Muscle of leg (tissue), 16 donors: ENCODE measurements around the gene RPS4Y1. TPM values are rescaled to one million over a fixed set of nuclear protein-coding genes. Genes with fewer than 3 reads are reported as not detected.
"Not testable (repeated sequence)": the region's sequence is repeated elsewhere in the genome, so short reads cannot be mapped to it uniquely, and the experiment has no call there.

Experiments
- DNase-seq: peaks from one replicate; pipeline ENCODE4 v3.0.0; 2013
- H3K27ac ChIP-seq: one replicate; pipeline ENCODE4 v1.5.1; 2013; ENCODE audit warnings: mild to moderate bottlenecking, low read length, control low read depth
- H3K27me3 ChIP-seq: one replicate; pipeline ENCODE4 v1.6.1; 2013; ENCODE audit warnings: low read length; ENCODE audit not compliant: control insufficient read depth, insufficient read depth
- H3K36me3 ChIP-seq: one replicate; pipeline ENCODE4 v1.6.1; 2013; ENCODE audit warnings: low read length; ENCODE audit not compliant: control insufficient read depth, insufficient read depth
- H3K4me1 ChIP-seq: one replicate; pipeline ENCODE4 v1.6.1; 2013; ENCODE audit warnings: low read length; ENCODE audit not compliant: control insufficient read depth, insufficient read depth
- H3K4me3 ChIP-seq: one replicate; pipeline ENCODE4 v1.5.1; 2013; ENCODE audit warnings: low read length, control low read depth
- H3K9me3 ChIP-seq: replicated peaks from 2 replicates; pipeline ENCODE4 v1.6.1; 2013; ENCODE audit warnings: low read depth, low read length; ENCODE audit not compliant: control insufficient read depth
- WGBS: methylation state at CpG from one replicate; pipeline ENCODE4 v1.1.5; 2013; ENCODE audit warnings: missing lambda C conversion rate; ENCODE audit not compliant: insufficient coverage; 5-methylcytosine and 5-hydroxymethylcytosine counted together
- long read RNA-seq, 11 donors: transcript quantifications; one replicate each; lab custom pipeline, GENCODE V29; 2026
- polyA plus RNA-seq, 8 donors: library from polyadenylated mRNA; unstranded; fragments of 120-200 nt; gene quantifications; one replicate each; pipeline versions ENCODE4 v1.2.1 to v1.2.3, GENCODE V29; 2013; ENCODE audit warnings: inconsistent platforms in 1 of 8, low replicate concordance in 1 of 8; ENCODE audit not compliant: insufficient read length in 8 of 8, insufficient read depth in 1 of 8
- total RNA-seq: library from RNA; stranded (reverse); fragments of 120-200 nt; gene quantifications from one replicate; pipeline ENCODE4 v1.2.4, GENCODE V29; 2013

RPS4Y1 gene
- total RNA-seq (not detected), polyA plus RNA-seq (100 to 1,000 TPM; 577 to 742 (median 651) TPM)
- long read RNA-seq, donor 1, transcript RPS4Y1-203 (3 exons, 998 nt), result minor isoform, 12 of 204 reads
- long read RNA-seq, donor 1, transcript RPS4Y1-201 (7 exons, 1,305 nt), result major isoform, 140 of 204 reads
- long read RNA-seq, donor 1, partial matches to known transcripts, result 51 of 204 reads
- long read RNA-seq, donor 1, other reads (novel, unspliced or antisense), result 0 of 204 reads
- long read RNA-seq, donor 2, result 0 reads
- long read RNA-seq, donor 3, transcript RPS4Y1-201 (7 exons, 1,305 nt), result major isoform, 357 of 503 reads
- long read RNA-seq, donor 3, transcript RPS4Y1-203 (3 exons, 998 nt), result minor isoform, 18 of 503 reads
- long read RNA-seq, donor 3, partial matches to known transcripts, result 128 of 503 reads
- long read RNA-seq, donor 3, other reads (novel, unspliced or antisense), result 0 of 503 reads
- long read RNA-seq, donor 4, transcript RPS4Y1-201 (7 exons, 1,305 nt), result major isoform, 187 of 271 reads
- long read RNA-seq, donor 4, transcript RPS4Y1-203 (3 exons, 998 nt), result minor isoform, 17 of 271 reads
- long read RNA-seq, donor 4, partial matches to known transcripts, result 67 of 271 reads
- long read RNA-seq, donor 4, other reads (novel, unspliced or antisense), result 0 of 271 reads
- long read RNA-seq, donor 5, transcript RPS4Y1-201 (7 exons, 1,305 nt), result major isoform, 680 of 1,042 reads
- long read RNA-seq, donor 5, transcript RPS4Y1-203 (3 exons, 998 nt), result minor isoform, 36 of 1,042 reads
- long read RNA-seq, donor 5, partial matches to known transcripts, result 304 of 1,042 reads
- long read RNA-seq, donor 5, other reads (novel, unspliced or antisense), result 20 of 1,042 reads
- long read RNA-seq, donor 6, transcript RPS4Y1-203 (3 exons, 998 nt), result minor isoform, 26 of 936 reads
- long read RNA-seq, donor 6, transcript RPS4Y1-201 (7 exons, 1,305 nt), result major isoform, 557 of 936 reads
- long read RNA-seq, donor 6, partial matches to known transcripts, result 351 of 936 reads
- long read RNA-seq, donor 6, other reads (novel, unspliced or antisense), result 0 of 936 reads
- long read RNA-seq, donor 7, transcript RPS4Y1-203 (3 exons, 998 nt), result minor isoform, 20 of 624 reads
- long read RNA-seq, donor 7, transcript RPS4Y1-201 (7 exons, 1,305 nt), result major isoform, 405 of 624 reads
- long read RNA-seq, donor 7, partial matches to known transcripts, result 189 of 624 reads
- long read RNA-seq, donor 7, other reads (novel, unspliced or antisense), result 10 of 624 reads
- long read RNA-seq, donor 8, transcript RPS4Y1-201 (7 exons, 1,305 nt), result major isoform, 306 of 468 reads
- long read RNA-seq, donor 8, transcript RPS4Y1-203 (3 exons, 998 nt), result minor isoform, 20 of 468 reads
- long read RNA-seq, donor 8, partial matches to known transcripts, result 141 of 468 reads
- long read RNA-seq, donor 8, other reads (novel, unspliced or antisense), result 0 of 468 reads
- long read RNA-seq, donor 9, transcript RPS4Y1-203 (3 exons, 998 nt), result minor isoform, 20 of 344 reads
- long read RNA-seq, donor 9, transcript RPS4Y1-201 (7 exons, 1,305 nt), result major isoform, 215 of 344 reads
- long read RNA-seq, donor 9, partial matches to known transcripts, result 102 of 344 reads
- long read RNA-seq, donor 9, other reads (novel, unspliced or antisense), result 6 of 344 reads
- long read RNA-seq, donor 10, transcript RPS4Y1-203 (3 exons, 998 nt), result minor isoform, 23 of 705 reads
- long read RNA-seq, donor 10, transcript RPS4Y1-201 (7 exons, 1,305 nt), result major isoform, 450 of 705 reads
- long read RNA-seq, donor 10, partial matches to known transcripts, result 227 of 705 reads
- long read RNA-seq, donor 10, other reads (novel, unspliced or antisense), result 5 of 705 reads
- long read RNA-seq, donor 11, partial matches to known transcripts, result 0 of 1 reads
- long read RNA-seq, donor 11, other reads (novel, unspliced or antisense), result 0 of 1 reads

DNA sequence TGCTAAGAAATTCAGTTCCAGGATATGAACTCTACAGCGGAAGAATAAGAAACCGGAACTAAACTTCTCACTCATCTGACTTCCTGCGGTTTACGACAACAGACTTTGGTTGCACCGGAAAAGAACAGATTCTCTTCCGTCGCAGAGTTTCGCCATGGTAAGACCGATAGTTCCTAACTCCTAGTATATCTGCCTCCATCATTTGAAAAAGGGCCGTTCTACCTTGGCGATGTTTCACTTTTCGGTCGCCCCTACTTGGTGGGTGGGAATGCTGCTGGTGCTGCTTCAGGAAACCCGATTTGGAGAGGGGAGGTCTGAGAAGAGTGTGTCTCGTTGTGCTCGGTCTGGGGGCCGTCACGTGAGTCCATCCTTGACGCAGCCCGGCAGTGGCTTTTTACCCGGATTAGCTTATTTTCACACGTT lies at the start of gene RPS4Y1:
Gene RPS4Y1 (plus strand): TSS at position 132 of the 423 bp plus-strand sequence. CDS start 23 bp downstream, at position 155.
- Histone ChIP-seq H3K36me3 (no peaks in the 10 kb centered on the region), H3K4me3 (no peak within 1 kb of the TSS), H3K4me1 (no peaks in the 10 kb centered on the region), H3K9me3 (no peaks in the 10 kb centered on the region), H3K27ac (no peak within 1 kb of the TSS), H3K27me3 (no peaks in the 10 kb centered on the region)
- DNase-seq, result no peak
- no CpG with 5 or more reads among the region's 22 CpGs for WGBS

DNA sequence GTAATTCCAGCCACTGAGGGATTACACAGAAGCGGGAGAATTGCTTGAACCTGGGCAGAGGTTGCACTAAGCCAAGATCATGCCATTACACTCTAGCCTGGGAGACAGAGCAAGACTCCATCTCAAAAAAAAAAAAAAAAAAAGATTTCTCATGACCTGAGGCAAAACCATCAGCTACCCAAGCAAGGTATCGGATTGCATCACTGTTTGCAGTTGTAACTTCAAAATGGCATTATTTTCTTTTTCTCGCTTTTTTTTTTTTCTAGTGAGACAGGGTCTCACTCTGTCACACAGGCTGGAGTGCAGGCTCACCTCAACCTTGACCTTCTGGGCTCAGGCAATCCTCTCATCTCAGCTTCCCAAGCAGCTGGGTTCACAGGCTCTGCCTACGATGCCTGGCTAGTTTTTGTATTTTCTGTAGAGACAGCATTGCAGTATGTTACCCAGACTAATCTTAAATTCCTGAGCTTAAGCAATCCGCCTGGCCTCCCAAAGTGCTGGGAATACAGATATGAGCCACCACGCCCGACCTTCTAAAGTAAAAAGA lies 44.4 kb upstream of the RPS4Y1 start:
- H3K9me3 ChIP-seq, result no peaks in the 10 kb centered on the region
- no CpG with 5 or more reads among the region's 7 CpGs for WGBS
- no peak for DNase-seq
- H3K4me1 ChIP-seq, result no peaks in the 10 kb centered on the region
- H3K27ac ChIP-seq, result no peak overlapping the region
- no peak overlapping the region for H3K4me3 ChIP-seq
- no peaks in the 10 kb centered on the region for H3K36me3 ChIP-seq
- H3K27me3 ChIP-seq, result no peaks in the 10 kb centered on the region

DNA sequence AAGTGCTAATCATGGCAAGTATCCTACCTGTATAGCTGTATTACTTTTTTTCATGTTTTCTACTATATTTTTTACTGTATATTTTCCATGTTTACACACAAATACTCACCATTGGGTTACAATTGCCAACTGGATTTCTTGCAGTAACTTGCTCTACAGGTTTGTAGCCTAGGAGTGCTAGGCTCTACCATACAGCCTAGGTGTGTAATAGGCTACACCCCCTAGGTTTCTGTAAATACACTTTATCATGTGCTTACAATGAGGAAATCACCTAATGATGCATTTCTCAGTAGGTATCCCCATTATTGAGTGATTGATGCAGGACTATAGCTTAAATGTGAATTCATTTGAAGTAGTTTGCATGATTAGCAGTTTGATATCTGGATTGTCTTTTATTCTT lies 43.4 kb upstream of the RPS4Y1 start:
- Histone ChIP-seq H3K9me3 (no peaks in the 10 kb centered on the region), H3K27me3 (no peaks in the 10 kb centered on the region), H3K4me3 (no peak overlapping the region), H3K27ac (no peak overlapping the region), H3K4me1 (no peaks in the 10 kb centered on the region), H3K36me3 (no peaks in the 10 kb centered on the region)
- no peak for DNase-seq

DNA sequence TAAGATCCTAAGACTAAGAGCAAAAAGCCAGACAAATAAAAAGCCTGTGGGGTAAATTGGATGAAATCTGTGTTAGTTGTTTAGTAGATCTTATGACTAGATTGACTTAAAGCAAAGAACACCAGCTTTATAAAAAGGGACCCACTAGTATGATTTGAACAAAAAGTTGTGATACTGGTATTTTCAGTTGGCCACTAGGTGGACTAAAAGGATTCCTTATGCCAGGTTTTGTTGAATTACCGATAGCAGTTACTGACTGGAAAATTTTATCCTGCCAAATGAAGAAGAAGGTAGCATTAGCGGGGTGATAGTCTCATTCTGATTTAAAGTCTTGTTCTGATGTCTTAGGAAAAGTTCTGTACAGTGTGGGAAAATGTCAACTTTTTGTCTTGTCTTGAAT lies 41.2 kb upstream of the RPS4Y1 start:
- DNase-seq, result no peak
- no peaks in the 10 kb centered on the region for H3K27me3 ChIP-seq
- no peaks in the 10 kb centered on the region for H3K9me3 ChIP-seq
- H3K36me3 ChIP-seq, result no peaks in the 10 kb centered on the region
- no peaks in the 10 kb centered on the region for H3K4me1 ChIP-seq
- no CpG with 5 or more reads among the region's 2 CpGs for WGBS
- H3K27ac ChIP-seq, result no peak overlapping the region
- H3K4me3 ChIP-seq, result no peak overlapping the region

GRCh38 chrY:2817146-2817896 lies 24.1 kb upstream of the RPS4Y1 start:
- not testable (repeated sequence) for H3K36me3 ChIP-seq, H3K27me3 ChIP-seq, DNase-seq, H3K27ac ChIP-seq, H3K4me1 ChIP-seq, H3K9me3 ChIP-seq, H3K4me3 ChIP-seq
- no CpG with 5 or more reads among the region's 10 CpGs for WGBS

DNA sequence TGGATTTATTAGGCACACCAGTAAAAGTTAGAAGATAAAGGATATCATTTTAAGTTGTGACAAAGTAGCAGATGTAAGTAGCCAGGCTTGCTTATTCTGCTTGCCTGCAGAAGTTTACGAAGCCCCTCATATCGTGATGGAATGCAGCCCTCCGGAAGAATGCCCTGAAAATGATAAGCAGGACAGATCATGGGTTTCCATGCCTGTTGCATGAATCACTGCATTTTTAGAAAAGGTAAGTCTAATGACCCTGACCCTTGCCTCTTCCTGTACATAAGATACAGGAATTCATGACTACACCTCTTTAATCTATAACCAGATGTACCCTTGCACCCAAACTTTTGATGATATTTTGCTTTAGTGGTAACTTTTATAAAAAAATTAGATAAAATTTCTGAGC lies 16.9 kb upstream of the RPS4Y1 start:
- DNase-seq, result no peak
- no peak overlapping the region for H3K27ac ChIP-seq
- H3K9me3 ChIP-seq, result no peaks in the 10 kb centered on the region
- no peak overlapping the region for H3K4me3 ChIP-seq
- H3K4me1 ChIP-seq, result no peaks in the 10 kb centered on the region
- WGBS, result no CpG with 5 or more reads among the region's 3 CpGs
- H3K27me3 ChIP-seq, result no peaks in the 10 kb centered on the region
- no peaks in the 10 kb centered on the region for H3K36me3 ChIP-seq

GRCh38 chrY:2828497-2828896 lies 12.9 kb upstream of the RPS4Y1 start:
- Histone ChIP-seq H3K9me3 (no peaks in the 10 kb centered on the region), H3K4me1 (no peaks in the 10 kb centered on the region), H3K4me3 (no peak overlapping the region), H3K27ac (no peak overlapping the region), H3K36me3 (no peaks in the 10 kb centered on the region), H3K27me3 (no peaks in the 10 kb centered on the region)
- DNase-seq, result no peak
- no CpG with 5 or more reads among the region's 5 CpGs for WGBS

DNA sequence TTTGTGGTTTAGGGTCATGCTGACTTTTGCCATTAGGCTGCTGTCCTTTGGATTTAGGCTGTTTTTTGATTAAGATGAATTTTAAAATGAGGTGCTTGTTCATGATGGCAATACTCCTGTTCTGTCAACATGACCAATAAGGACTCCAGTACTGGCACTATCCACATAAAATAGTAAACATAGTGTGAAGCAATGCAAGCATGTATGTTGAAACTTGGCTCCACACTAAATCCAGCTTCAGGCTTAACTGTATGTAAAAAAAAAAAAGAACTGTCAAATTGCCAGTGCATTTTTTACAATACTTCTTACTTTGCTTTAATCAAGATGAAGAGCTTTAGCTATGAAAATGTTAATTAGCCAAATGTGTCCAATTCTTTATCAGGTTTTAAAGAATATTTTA lies 6.2 kb upstream of the RPS4Y1 start:
- H3K4me3 ChIP-seq, result no peak overlapping the region
- H3K9me3 ChIP-seq, result no peaks in the 10 kb centered on the region
- H3K27ac ChIP-seq, result no peak overlapping the region
- H3K36me3 ChIP-seq, result no peaks in the 10 kb centered on the region
- H3K4me1 ChIP-seq, result no peaks in the 10 kb centered on the region
- no peak for DNase-seq
- no peaks in the 10 kb centered on the region for H3K27me3 ChIP-seq
